GM18507 (cell line): Measurements from ENCODE around the gene CDC42EP4.
"Not testable (repeated sequence)": the region's sequence is repeated elsewhere in the genome, so short reads cannot be mapped to it uniquely, and the experiment has no call there.

Experiments
- DNase-seq: peaks from one replicate; pipeline ENCODE4 v3.0.0; 2011; ENCODE audit warnings: low read depth; ENCODE audit not compliant: insufficient read length; ENCODE audit errors: extremely low spot score
- FAIRE-seq: peaks from 2 replicates; lab custom pipeline; 2011; peaks lifted over from hg19 to GRCh38; lab: Jason Lieb, UNC

Gene CDC42EP4

DNA sequence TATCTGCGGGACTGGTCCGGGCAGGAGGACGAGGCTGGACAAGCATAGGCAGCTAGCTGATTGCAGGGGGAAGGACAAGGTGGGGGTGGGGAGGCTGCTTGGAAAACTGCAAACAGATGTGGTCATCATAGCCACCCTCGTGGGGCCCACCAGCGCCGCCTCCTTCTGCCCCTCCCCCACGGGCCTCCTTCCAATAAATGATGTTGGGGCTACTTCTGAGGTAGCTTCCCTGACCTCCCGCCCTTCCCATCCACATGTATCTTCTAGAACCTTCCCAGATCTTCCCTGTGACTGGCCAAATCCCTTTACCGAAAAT is 12.3 kb upstream of the CDC42EP4 start:
- FAIRE-seq (no peak), DNase-seq (no peak)

DNA sequence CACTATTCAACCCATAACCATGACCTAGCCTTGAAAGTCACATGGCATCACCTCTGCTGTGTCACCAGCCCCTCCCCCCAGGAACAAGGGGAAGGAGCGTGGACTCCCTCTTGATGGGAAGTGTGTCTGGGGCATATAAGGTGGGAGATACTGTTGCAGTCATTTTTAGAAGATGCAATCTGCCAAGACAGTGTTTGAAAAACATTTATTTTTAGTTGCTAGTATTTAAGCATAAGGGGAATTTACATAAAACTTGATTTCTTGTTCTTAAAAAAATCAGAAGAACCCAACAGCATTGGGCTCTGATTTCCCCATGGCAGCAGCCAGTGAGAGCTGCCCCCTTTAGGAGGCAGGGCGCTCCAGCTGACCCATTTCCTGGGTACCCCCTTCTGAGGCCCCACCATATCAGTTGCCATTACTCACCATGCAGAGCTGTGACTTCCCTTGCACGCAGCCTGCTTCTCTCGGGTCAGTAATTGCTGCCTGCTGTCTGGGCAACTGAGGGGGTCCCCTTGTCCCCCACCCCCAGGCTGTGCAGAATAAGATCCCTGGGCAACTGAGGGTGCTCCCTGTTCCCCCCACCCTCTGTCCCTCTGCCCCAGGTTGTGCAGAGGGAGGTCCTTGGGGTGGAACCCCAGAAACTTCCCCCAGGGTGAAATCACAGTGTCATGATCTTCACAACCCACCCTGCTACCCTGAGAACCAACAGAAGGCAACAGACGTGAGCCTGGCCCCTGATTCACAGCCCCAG is 11.8 kb upstream of the CDC42EP4 start:
- no peak for DNase-seq
- no peak for FAIRE-seq

- DNase-seq (no peak), FAIRE-seq (no peak)
Observed at GRCh38 chr17:73320601-73321264, 8.9 kb upstream of the CDC42EP4 start.

GRCh38 chr17:73319766-73320165 is 8.0 kb upstream of the CDC42EP4 start:
- FAIRE-seq: no peak
- no peak for DNase-seq

- DNase-seq (no peak), FAIRE-seq (no peak)
Observed at GRCh38 chr17:73318836-73319235, 7.0 kb upstream of the CDC42EP4 start.

DNA sequence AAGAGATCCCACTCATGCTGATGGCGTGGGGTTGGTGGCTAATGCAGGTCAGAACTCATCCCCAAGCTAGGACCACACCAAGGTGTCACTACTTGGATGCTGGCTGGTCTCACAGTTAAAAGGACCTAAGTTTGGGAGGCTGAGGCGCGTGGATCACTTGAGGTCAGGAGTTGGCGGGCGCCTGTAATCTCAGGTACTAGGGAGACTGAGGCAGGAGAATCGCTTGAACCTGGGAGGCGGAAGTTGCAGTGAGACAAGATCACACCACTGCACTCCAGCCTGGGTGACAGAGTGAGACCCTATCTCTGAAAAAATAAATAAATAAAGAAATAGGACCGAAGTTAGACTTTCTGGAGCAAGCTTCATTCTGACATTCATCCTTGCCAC is 6.6 kb upstream of the CDC42EP4 start:
- DNase-seq: no peak
- no peak for FAIRE-seq

GRCh38 chr17:73317513-73318426 is 6.0 kb upstream of the CDC42EP4 start:
- DNase-seq: no peak
- no peak for FAIRE-seq

DNA sequence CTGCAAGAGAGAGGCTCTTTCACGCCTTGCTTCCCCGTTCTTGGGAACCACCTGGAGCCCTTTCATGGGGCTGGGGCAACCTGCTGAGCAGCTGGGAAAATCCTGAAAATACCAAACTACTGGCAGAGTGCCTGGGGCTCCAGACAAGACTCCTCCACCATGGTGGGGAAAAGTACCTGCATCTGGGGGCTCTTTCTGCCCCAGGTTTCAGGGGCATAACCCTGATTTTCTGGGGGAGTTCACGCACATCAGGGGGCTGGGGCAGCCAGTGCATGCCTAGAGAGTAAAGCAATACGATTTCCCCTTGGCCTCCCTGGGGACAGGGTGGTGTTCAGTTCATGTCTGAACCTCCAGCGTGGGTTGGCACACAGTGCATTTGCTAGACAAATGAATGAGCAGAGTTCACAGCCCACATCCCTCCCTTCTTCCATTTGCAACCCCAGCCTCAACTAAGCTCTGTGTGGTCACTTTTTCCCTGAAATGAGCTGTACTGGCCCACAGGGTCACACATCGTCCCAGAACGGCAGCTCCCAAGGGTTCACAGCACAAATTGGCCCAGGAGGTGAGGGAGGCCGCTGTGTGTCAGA is 5.2 kb upstream of the CDC42EP4 start:
- DNase-seq: no peak

DNA sequence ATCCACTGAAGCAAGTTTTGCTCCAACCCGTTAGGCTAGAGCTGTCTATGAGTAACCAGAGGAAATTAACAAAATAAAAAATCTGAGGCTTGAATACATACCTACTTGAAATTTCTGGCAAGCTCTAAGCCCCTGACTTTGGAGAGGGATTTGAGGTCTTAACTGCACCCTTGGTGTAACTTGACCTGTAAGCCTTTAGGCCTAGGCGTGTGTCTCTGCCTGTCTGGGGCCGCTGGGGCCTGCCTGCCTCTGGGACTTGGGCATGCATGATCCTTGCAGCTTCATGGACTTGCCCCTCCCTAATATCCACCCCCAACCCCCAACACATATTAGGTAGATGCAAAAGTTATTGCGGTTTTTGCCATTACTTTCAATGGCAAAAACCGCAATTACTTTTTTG is 3.7 kb upstream of the CDC42EP4 start:
- DNase-seq (no peak), FAIRE-seq (no peak)

More for the DNA sequence above, 5.2 kb upstream of the CDC42EP4 start:
- FAIRE-seq: peak; percentile 80

DNA sequence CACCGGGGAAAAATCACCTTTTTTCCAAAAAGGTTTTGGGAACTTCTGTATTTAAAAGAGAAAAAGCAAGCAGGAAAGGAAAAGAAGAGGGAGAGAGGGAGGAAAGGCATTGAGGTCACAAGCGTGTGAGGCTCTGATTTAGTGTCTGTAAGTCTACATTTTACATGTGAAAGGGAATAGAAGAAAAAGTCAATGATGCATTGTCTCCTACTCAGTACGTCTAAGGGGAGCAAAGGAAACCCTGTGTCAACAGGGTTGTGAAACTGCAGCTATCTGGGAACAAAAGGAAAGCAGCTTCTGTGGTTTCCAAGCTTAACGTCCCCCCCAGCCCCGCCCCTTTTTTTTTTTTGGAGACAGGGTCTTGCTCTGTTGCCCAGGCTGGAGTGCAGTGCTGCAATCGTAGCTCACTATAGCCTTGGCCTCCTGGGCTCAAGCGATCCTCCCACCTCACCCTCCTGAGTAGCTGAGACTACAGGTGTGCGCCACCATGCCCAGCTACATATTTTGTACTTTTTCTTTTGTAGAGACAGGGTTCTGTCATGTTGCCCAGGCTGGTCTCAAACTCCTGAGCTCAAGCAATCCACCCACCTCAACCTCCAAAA is 1.8 kb upstream of the CDC42EP4 start:
- FAIRE-seq (no peak), DNase-seq (no peak)

GRCh38 chr17:73312887-73313286 is 1.1 kb upstream of the CDC42EP4 start:
- DNase-seq, FAIRE-seq: not testable (repeated sequence)

DNA sequence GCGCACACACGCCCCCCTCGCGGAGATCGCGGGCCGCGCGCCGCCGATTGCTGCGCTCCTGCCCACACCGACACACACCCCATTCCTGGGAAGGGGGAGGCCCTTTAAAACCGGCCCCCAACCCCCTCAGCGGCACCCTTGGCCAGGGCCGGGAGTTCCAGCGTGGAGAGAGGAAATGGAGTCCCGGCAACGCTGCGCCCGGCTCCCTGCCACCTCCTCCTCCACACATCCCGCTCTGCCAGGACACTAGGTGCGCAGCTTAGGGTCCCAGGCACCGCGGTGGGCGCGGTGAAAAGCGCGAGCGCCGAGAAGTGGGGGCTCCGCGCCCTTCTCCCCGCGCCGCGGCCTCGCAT is 397 bp downstream of the CDC42EP4 start:
- DNase-seq (no peak), FAIRE-seq (no peak)

DNA sequence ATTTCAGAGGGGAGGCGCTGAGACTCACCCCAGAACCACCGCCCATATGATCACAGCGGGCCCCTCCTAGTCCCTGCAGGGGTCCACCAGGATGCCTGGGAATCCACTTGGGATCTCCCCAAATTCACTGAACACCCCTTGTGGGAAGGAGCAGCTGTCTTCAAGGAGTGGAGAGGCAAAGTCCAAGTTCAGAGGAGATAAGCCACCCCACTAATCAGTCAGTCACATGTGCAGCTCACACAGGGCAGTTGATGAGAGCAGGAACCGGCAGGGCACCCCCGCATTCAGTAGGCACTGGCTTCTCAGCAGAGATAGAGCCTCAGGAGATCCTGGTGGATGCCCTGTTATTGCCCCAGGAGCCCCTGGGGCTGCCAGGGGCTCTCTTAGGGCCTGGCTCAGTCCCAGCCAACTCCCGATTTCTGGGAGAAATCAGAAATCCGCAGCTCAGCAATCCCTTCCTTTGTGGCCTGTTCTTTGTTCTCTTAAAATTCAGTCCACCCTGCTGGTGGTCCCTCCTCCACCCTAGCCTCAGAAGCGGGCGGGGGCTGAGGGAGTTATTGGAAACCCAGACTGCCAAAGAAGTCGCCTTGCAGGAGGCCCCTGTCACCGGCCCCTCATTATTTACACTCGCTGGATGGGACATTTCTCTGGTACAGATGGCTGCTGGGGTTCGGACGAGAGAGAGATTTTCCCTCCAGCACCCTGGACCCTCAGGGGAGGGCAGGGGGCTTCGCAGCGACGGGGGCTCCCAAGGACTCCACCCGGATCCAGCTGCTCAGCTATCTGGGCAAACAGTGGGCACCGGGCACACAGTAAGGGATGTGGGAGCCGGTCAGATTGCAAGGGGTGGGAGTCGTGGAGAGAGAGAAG is 1.8 kb downstream of the CDC42EP4 start:
- FAIRE-seq: no peak

DNA sequence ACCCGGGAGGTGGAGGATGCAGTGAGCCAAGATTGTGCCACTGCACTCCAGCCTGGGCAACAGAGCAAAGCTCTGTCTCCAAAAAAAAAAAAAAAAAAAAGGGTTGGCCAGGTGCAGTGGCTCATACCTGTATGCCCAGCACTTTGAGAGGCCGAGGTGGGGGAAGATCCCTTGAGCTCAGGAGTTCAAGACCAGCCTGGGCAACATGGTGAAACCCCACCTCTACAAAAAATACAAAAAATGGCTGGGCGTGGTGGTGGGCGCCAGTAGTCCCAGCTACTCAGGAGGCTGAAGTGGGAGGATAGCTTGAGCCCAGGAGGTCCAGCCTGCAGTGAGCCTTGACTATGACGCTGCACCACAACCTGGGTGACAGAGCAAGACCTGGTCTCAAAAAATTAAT is 2.8 kb downstream of the CDC42EP4 start:
- FAIRE-seq, DNase-seq: not testable (repeated sequence)

More for the DNA sequence above, 1.8 kb downstream of the CDC42EP4 start:
- DNase-seq: no peak

- DNase-seq (no peak), FAIRE-seq (no peak)
Observed at GRCh38 chr17:73308017-73308823, 3.6 kb downstream of the CDC42EP4 start.

- DNase-seq (no peak), FAIRE-seq (no peak)
Observed at GRCh38 chr17:73307130-73307529, 4.7 kb downstream of the CDC42EP4 start.

DNA sequence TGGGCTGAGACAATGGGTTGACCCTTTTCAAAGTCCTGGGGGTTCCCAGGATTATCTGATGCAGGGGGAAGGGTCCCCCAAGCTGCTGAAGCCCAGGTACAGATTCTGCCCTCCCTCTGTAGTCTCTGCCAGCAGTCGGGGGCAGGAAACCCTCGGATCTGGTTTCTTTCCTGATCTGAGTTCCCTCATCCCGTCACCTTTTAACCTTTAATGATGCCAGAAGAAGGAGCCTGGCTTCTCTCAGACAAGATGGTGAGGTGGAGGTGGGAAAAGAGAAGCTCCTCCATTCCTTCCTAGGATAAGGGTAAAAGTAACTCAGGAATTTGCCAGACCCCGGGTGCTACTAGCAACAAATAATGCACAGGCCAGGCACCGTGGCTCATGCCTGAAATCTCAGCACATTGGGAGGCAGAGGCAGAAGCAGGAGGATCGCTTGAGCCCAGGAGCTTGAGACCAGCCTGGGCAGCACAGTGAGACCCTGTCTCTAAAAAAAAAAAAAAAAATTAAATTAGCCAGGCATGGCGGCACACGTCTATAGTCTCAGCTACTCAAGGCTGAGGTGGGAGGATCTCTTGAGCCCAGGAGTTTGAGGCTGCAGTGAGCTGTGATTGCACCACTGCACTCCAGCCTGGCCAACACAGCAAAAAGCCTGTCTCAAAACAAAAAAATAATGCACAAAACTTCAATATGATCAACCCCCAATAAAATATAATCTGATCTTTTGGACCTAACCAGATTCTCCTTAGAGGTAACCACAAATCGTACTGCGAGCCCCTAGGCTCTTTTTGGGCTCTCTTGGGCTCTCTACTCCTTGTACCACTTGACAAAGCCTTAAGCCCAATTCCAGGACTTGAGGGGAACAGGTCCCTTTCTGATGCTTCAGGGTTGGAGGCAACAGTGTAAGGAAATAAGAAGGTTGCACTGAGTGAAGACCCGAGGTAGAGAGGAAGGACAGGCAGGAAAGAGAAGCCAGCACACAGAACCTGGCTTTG is 5.7 kb downstream of the CDC42EP4 start:
- FAIRE-seq: no peak
- DNase-seq: no peak
